WERI-Rb-1 (cell line): ENCODE measurements around the gene DLG1.

Source experiments
- DNase-seq: peaks from one replicate; pipeline ENCODE4 v3.0.0-alpha.2; 2020
- H3K27ac ChIP-seq: fragments of 250-450 bp; sonication (Bioruptor Pico); 2 replicates; pipeline ENCODE4 v1.5.1; 2020; ENCODE audit warnings: mild to moderate bottlenecking, moderate library complexity
- H3K27me3 ChIP-seq: fragments of 250-450 bp; sonication (Bioruptor Pico); 2 replicates; pipeline ENCODE4 v1.5.1; 2021; ENCODE audit warnings: mild to moderate bottlenecking, low read depth, moderate library complexity; ENCODE audit not compliant: insufficient read depth, severe bottlenecking
- H3K36me3 ChIP-seq: fragments of 250-450 bp; sonication (Bioruptor Pico); 2 replicates; pipeline ENCODE4 v1.5.1; 2020; ENCODE audit warnings: mild to moderate bottlenecking, moderate library complexity
- H3K4me3 ChIP-seq: 2 replicates; pipeline ENCODE4 v1.5.1; 2011; ENCODE audit warnings: low read depth, mild to moderate bottlenecking, control low read depth, low read length
- H3K9me3 ChIP-seq: fragments of 250-450 bp; sonication (Bioruptor Pico); 2 replicates; pipeline ENCODE4 v1.5.1; 2021; ENCODE audit warnings: mild to moderate bottlenecking, moderate library complexity; ENCODE audit not compliant: severe bottlenecking
- CTCF ChIP-seq: IDR thresholded peaks from 2 replicates; pipeline ENCODE4 v1.5.1; 2011; ENCODE audit warnings: low read depth, mild to moderate bottlenecking, control low read depth, inconsistent platforms, low read length

The DLG1 gene

GRCh38 chr3:196995646-196996355 is 302.6 kb downstream of the DLG1 start:
- peak; percentile 23 for DNase-seq
- TF ChIP-seq CTCF = no peak
- no peak overlapping the region for H3K27ac ChIP-seq
- no peaks in the 10 kb centered on the region for H3K27me3 ChIP-seq
- H3K36me3 ChIP-seq = no peaks in the 10 kb centered on the region
- H3K9me3 ChIP-seq = no peaks in the 10 kb centered on the region
- no peak overlapping the region for H3K4me3 ChIP-seq

GRCh38 chr3:196995027-196995426 is 303.4 kb downstream of the DLG1 start:
- no peaks in the 10 kb centered on the region for H3K9me3 ChIP-seq
- no peak for TF ChIP-seq CTCF
- no peak for DNase-seq
- no peak overlapping the region for H3K27ac ChIP-seq
- no peaks in the 10 kb centered on the region for H3K36me3 ChIP-seq
- no peak overlapping the region for H3K4me3 ChIP-seq
- H3K27me3 ChIP-seq = no peaks in the 10 kb centered on the region

- H3K27ac ChIP-seq = no peak overlapping the region
- TF ChIP-seq CTCF = no peak
- H3K36me3 ChIP-seq = no peaks in the 10 kb centered on the region
- H3K27me3 ChIP-seq = no peaks in the 10 kb centered on the region
- DNase-seq = no peak
- H3K9me3 ChIP-seq = no peaks in the 10 kb centered on the region
- no peak overlapping the region for H3K4me3 ChIP-seq
Measured at GRCh38 chr3:196994056-196994455, 304.4 kb downstream of the DLG1 start.
